ENCODE measurements around the gene XYLT1. TPM values are rescaled to one million over a fixed set of nuclear protein-coding genes. Genes with fewer than 3 reads are reported as not detected.

The XYLT1 gene
- total RNA-seq, 3 donors from 2014 or later (not counting 1 experiment from before 2014, with no cell fraction given), result 40.9 to 55.5 (median 43.8) TPM

GRCh38 chr16:17206712-17207111 lies 264.0 kb downstream of the XYLT1 start:
- H3K9me3 ChIP-seq (ENCODE audit: control insufficient read depth, insufficient read depth, low read length), result no peaks in the 10 kb centered on the region
- Mint-ChIP-seq H3K27ac (no peak overlapping the region), H3K4me3 (no peak overlapping the region), H3K4me1 (peaks cover 10 to 14% of the 10 kb centered on the region in 2 donors), H3K36me3 (no peaks in the 10 kb centered on the region), H3K27me3 (ENCODE audit: low read depth in 2 of 2) (no peaks in the 10 kb centered on the region), H3K9me3 (no peaks in the 10 kb centered on the region)
- intact Hi-C loops (cut with micrococcal nuclease), result no loop called here
- WGBS (ENCODE audit: insufficient coverage), result 100% methylated on average over 2 of the region's 2 CpGs
- no peak for TF ChIP-seq CTCF (IDR thresholded peaks at IDR 0.05)
- H3K27me3 ChIP-seq (ENCODE audit: control insufficient read depth, insufficient read depth, low read length), result no peaks in the 10 kb centered on the region
- DNase-seq (no peak), ATAC-seq (no peak)
- H3K4me3 ChIP-seq (ENCODE audit: low read length), result no peak overlapping the region
- no peak overlapping the region for H3K27ac ChIP-seq (ENCODE audit: low read length)
- no peaks in the 10 kb centered on the region for H3K4me1 ChIP-seq (ENCODE audit: control insufficient read depth, insufficient read depth, low read length)
- H3K36me3 ChIP-seq (ENCODE audit: control insufficient read depth, insufficient read depth, low read length), result no peaks in the 10 kb centered on the region

GRCh38 chr16:17205279-17206211 lies 265.2 kb downstream of the XYLT1 start:
- no peak overlapping the region for H3K27ac ChIP-seq (ENCODE audit: low read length)
- TF ChIP-seq CTCF (IDR thresholded peaks at IDR 0.05), result no peak
- WGBS (ENCODE audit: insufficient coverage), result 77% methylated on average over 8 of the region's 8 CpGs

GRCh38 chr16:17204644-17205043 lies 266.1 kb downstream of the XYLT1 start:
- H3K9me3 ChIP-seq (ENCODE audit: control insufficient read depth, insufficient read depth, low read length), result no peaks in the 10 kb centered on the region
- Mint-ChIP-seq H3K27ac (no peak overlapping the region), H3K27me3 (ENCODE audit: low read depth in 2 of 2) (no peaks in the 10 kb centered on the region), H3K9me3 (no peaks in the 10 kb centered on the region), H3K36me3 (no peaks in the 10 kb centered on the region), H3K4me1 (peaks cover 10 to 12% of the 10 kb centered on the region in 2 donors), H3K4me3 (no peak overlapping the region)
- H3K36me3 ChIP-seq (ENCODE audit: control insufficient read depth, insufficient read depth, low read length), result peaks cover under 1% of the 10 kb centered on the region
- DNase-seq (no peak), ATAC-seq (no peak)
- intact Hi-C loops (cut with micrococcal nuclease), result no loop called here
- H3K27me3 ChIP-seq (ENCODE audit: control insufficient read depth, insufficient read depth, low read length), result no peaks in the 10 kb centered on the region
- no peak overlapping the region for H3K27ac ChIP-seq (ENCODE audit: low read length)
- no peak overlapping the region for H3K4me3 ChIP-seq (ENCODE audit: low read length)
- TF ChIP-seq CTCF (IDR thresholded peaks at IDR 0.05), result no peak
- 82% methylated on average over 1 of the region's 2 CpGs for WGBS (ENCODE audit: insufficient coverage)
- H3K4me1 ChIP-seq (ENCODE audit: control insufficient read depth, insufficient read depth, low read length), result no peaks in the 10 kb centered on the region

More at GRCh38 chr16:17205279-17206211, 265.2 kb downstream of the XYLT1 start:
- Histone ChIP-seq H3K9me3 (ENCODE audit: control insufficient read depth, insufficient read depth, low read length) (no peaks in the 10 kb centered on the region), H3K4me3 (ENCODE audit: low read length) (no peak overlapping the region), H3K4me1 (ENCODE audit: control insufficient read depth, insufficient read depth, low read length) (no peaks in the 10 kb centered on the region), H3K36me3 (ENCODE audit: control insufficient read depth, insufficient read depth, low read length) (no peaks in the 10 kb centered on the region), H3K27me3 (ENCODE audit: control insufficient read depth, insufficient read depth, low read length) (no peaks in the 10 kb centered on the region)
- H3K27me3 Mint-ChIP-seq (ENCODE audit: low read depth in 2 of 2), result no peaks in the 10 kb centered on the region
- ATAC-seq (no peak), DNase-seq (no peak)
- intact Hi-C loops (cut with micrococcal nuclease), result no loop called here
- H3K27ac Mint-ChIP-seq, result no peak overlapping the region
- H3K9me3 Mint-ChIP-seq, result no peaks in the 10 kb centered on the region
- no peak overlapping the region for H3K4me3 Mint-ChIP-seq
- H3K36me3 Mint-ChIP-seq, result no peaks in the 10 kb centered on the region
- peaks cover 10 to 12% of the 10 kb centered on the region in 2 donors for H3K4me1 Mint-ChIP-seq

Measured in natural killer cell (primary cell).